ENCODE data around the gene PLSCR2.
"Not testable (repeated sequence)": the region's sequence is repeated elsewhere in the genome, so short reads cannot be mapped to it uniquely, and the experiment has no call there.

PLSCR2 gene

GRCh38 chr3:146425341-146425740 lies 44.0 kb downstream of the PLSCR2 start:
- Histone ChIP-seq H3K27ac (ENCODE audit: low read length) (no peak overlapping the region), H2AFZ (ENCODE audit: low read depth, low read length) (no peak overlapping the region), H3K9me3 (ENCODE audit: insufficient read depth, low read length) (no peaks in the 10 kb centered on the region), H3K79me2 (ENCODE audit: low read length) (no peaks in the 10 kb centered on the region), H3K36me3 (replicated peaks; ENCODE audit: low read depth, low read length) (no peaks in the 10 kb centered on the region), H3K9ac (ENCODE audit: low read length) (no peak overlapping the region), H3K4me3 (ENCODE audit: low read length) (no peak overlapping the region), H3K27me3 (ENCODE audit: low read depth, low read length) (no peaks in the 10 kb centered on the region), H3K4me1 (ENCODE audit: low read length) (no peaks in the 10 kb centered on the region; the same call in 1 of the 2 replicates), H3K4me2 (ENCODE audit: low read length) (no peak overlapping the region), H4K20me1 (ENCODE audit: insufficient read depth, low read length) (no peaks in the 10 kb centered on the region)
- TF ChIP-seq CTCF (IDR thresholded peaks at IDR 0.05; ENCODE audit: low read depth, low read length) (no peak), EZH2phosphoT487 (IDR thresholded peaks at IDR 0.05; ENCODE audit: low read depth) (no peak)

GRCh38 chr3:146421819-146422759 lies 47.3 kb downstream of the PLSCR2 start:
- no peaks in the 10 kb centered on the region for H3K36me3 ChIP-seq (replicated peaks; ENCODE audit: low read depth, low read length)
- H3K9me3 ChIP-seq (ENCODE audit: insufficient read depth, low read length): no peaks in the 10 kb centered on the region
- no peaks in the 10 kb centered on the region for H4K20me1 ChIP-seq (ENCODE audit: insufficient read depth, low read length)
- no peak overlapping the region for H3K9ac ChIP-seq (ENCODE audit: low read length)
- TF ChIP-seq CTCF (IDR thresholded peaks at IDR 0.05; ENCODE audit: low read depth, low read length) (no peak), EZH2phosphoT487 (IDR thresholded peaks at IDR 0.05; ENCODE audit: low read depth) (no peak)
- no peaks in the 10 kb centered on the region for H3K4me1 ChIP-seq (ENCODE audit: low read length)
- H3K27ac ChIP-seq (ENCODE audit: low read length): no peak overlapping the region
- no peak overlapping the region for H3K4me3 ChIP-seq (ENCODE audit: low read length)
- no peaks in the 10 kb centered on the region for H3K27me3 ChIP-seq (ENCODE audit: low read depth, low read length)
- no peaks in the 10 kb centered on the region for H3K79me2 ChIP-seq (ENCODE audit: low read length)
- no peak overlapping the region for H2AFZ ChIP-seq (ENCODE audit: low read depth, low read length)
- no peak overlapping the region for H3K4me2 ChIP-seq (ENCODE audit: low read length)

GRCh38 chr3:146416366-146416765 lies 53.0 kb downstream of the PLSCR2 start:
- TF ChIP-seq CTCF (IDR thresholded peaks at IDR 0.05; ENCODE audit: low read depth, low read length): no peak
- TF ChIP-seq EZH2phosphoT487 (IDR thresholded peaks at IDR 0.05; ENCODE audit: low read depth): no peak
- no peak overlapping the region for H3K9ac ChIP-seq (ENCODE audit: low read length)
- no peak overlapping the region for H3K4me2 ChIP-seq (ENCODE audit: low read length)
- no peak overlapping the region for H2AFZ ChIP-seq (ENCODE audit: low read depth, low read length)
- no peak overlapping the region for H3K4me3 ChIP-seq (ENCODE audit: low read length)
- H3K27ac ChIP-seq (ENCODE audit: low read length): no peak overlapping the region
- H4K20me1 ChIP-seq (ENCODE audit: insufficient read depth, low read length): no peaks in the 10 kb centered on the region
- H3K27me3 ChIP-seq (ENCODE audit: low read depth, low read length): no peaks in the 10 kb centered on the region
- no peaks in the 10 kb centered on the region for H3K4me1 ChIP-seq (ENCODE audit: low read length)
- no peaks in the 10 kb centered on the region for H3K36me3 ChIP-seq (replicated peaks; ENCODE audit: low read depth, low read length)
- no peaks in the 10 kb centered on the region for H3K79me2 ChIP-seq (ENCODE audit: low read length)
- H3K9me3 ChIP-seq (ENCODE audit: insufficient read depth, low read length): peaks cover 10% of the 10 kb centered on the region; the same call in 1 of the 2 replicates

- Histone ChIP-seq H3K4me1 (ENCODE audit: low read length) (no peaks in the 10 kb centered on the region), H3K9ac (ENCODE audit: low read length) (no peak overlapping the region), H3K9me3 (ENCODE audit: insufficient read depth, low read length) (peaks cover 10% of the 10 kb centered on the region; the same call in 1 of the 2 replicates), H3K27me3 (ENCODE audit: low read depth, low read length) (no peaks in the 10 kb centered on the region), H3K4me2 (ENCODE audit: low read length) (no peak overlapping the region), H3K79me2 (ENCODE audit: low read length) (no peaks in the 10 kb centered on the region), H3K4me3 (ENCODE audit: low read length) (no peak overlapping the region), H3K27ac (ENCODE audit: low read length) (no peak overlapping the region), H4K20me1 (ENCODE audit: insufficient read depth, low read length) (no peaks in the 10 kb centered on the region), H2AFZ (ENCODE audit: low read depth, low read length) (no peak overlapping the region), H3K36me3 (replicated peaks; ENCODE audit: low read depth, low read length) (no peaks in the 10 kb centered on the region)
- TF ChIP-seq CTCF (IDR thresholded peaks at IDR 0.05; ENCODE audit: low read depth, low read length): no peak
- TF ChIP-seq EZH2phosphoT487 (IDR thresholded peaks at IDR 0.05; ENCODE audit: low read depth): no peak
These were observed 55.4 kb downstream of the PLSCR2 start for GRCh38 chr3:146414010-146414409.

- peaks cover 10% of the 10 kb centered on the region; the same call in 1 of the 2 replicates for H3K9me3 ChIP-seq (ENCODE audit: insufficient read depth, low read length)
- not testable (repeated sequence) for H3K27me3 ChIP-seq (ENCODE audit: low read depth, low read length); H3K36me3 ChIP-seq (replicated peaks; ENCODE audit: low read depth, low read length); H3K4me2 ChIP-seq (ENCODE audit: low read length); H2AFZ ChIP-seq (ENCODE audit: low read depth, low read length); H3K4me1 ChIP-seq (ENCODE audit: low read length); H4K20me1 ChIP-seq (ENCODE audit: insufficient read depth, low read length); H3K27ac ChIP-seq (ENCODE audit: low read length); H3K9ac ChIP-seq (ENCODE audit: low read length); H3K79me2 ChIP-seq (ENCODE audit: low read length); H3K4me3 ChIP-seq (ENCODE audit: low read length)
These were observed 56.6 kb downstream of the PLSCR2 start for GRCh38 chr3:146412711-146413110.
